Mesendoderm (in vitro differentiated cells): ENCODE measurements around the gene BTN1A1. TPM values are rescaled to one million over a fixed set of nuclear protein-coding genes. Genes with fewer than 3 reads are reported as not detected.

ENCODE experiments used
- DNase-seq: peaks from one replicate; pipeline ENCODE4 v3.0.0; 2013
- H2AK5ac ChIP-seq: 2 replicates; pipeline ENCODE4 v1.6.1; 2013; ENCODE audit warnings: low read length, inconsistent platforms
- H2BK120ac ChIP-seq: 2 replicates; pipeline ENCODE4 v1.6.1; 2013; ENCODE audit warnings: low read depth, mild to moderate bottlenecking, low read length, moderate library complexity, mixed read lengths
- H2BK15ac ChIP-seq: replicated peaks from 2 replicates; pipeline ENCODE4 v1.6.1; 2013; ENCODE audit warnings: low read depth, mild to moderate bottlenecking, moderate library complexity
- H2BK5ac ChIP-seq: 2 replicates; pipeline ENCODE4 v1.6.1; 2013; ENCODE audit warnings: low read length, inconsistent platforms
- H3K18ac ChIP-seq: 2 replicates; pipeline ENCODE4 v1.6.1; 2013; ENCODE audit warnings: mild to moderate bottlenecking, low read length, mixed read lengths
- H3K23ac ChIP-seq: one replicate; pipeline ENCODE4 v1.6.1; 2013; ENCODE audit warnings: low read length
- H3K27ac ChIP-seq: 2 replicates; pipeline ENCODE4 v1.5.1; 2013; ENCODE audit warnings: low read depth, mild to moderate bottlenecking, inconsistent platforms, low read length, moderate library complexity
- H3K27me3 ChIP-seq: 2 replicates; pipeline ENCODE4 v1.6.1; 2013; ENCODE audit warnings: low read length, control low read depth, mild to moderate bottlenecking, inconsistent platforms; ENCODE audit not compliant: insufficient read depth, poor library complexity
- H3K36me3 ChIP-seq: 2 replicates; pipeline ENCODE4 v1.6.1; 2013; ENCODE audit warnings: low read length, inconsistent platforms; ENCODE audit not compliant: control insufficient read depth, insufficient read depth
- H3K4ac ChIP-seq: one replicate; pipeline ENCODE4 v1.6.1; 2013; ENCODE audit warnings: low read depth, mild to moderate bottlenecking, low read length, moderate library complexity
- H3K4me1 ChIP-seq: 2 replicates; pipeline ENCODE4 v1.6.1; 2013; ENCODE audit warnings: low read depth, low read length, inconsistent platforms; ENCODE audit not compliant: control insufficient read depth
- H3K4me2 ChIP-seq: 2 replicates; pipeline ENCODE4 v1.6.1; 2013; ENCODE audit warnings: low read length
- H3K4me3 ChIP-seq: 2 replicates; pipeline ENCODE4 v1.5.1; 2013; ENCODE audit warnings: mild to moderate bottlenecking, low read length
- H3K56ac ChIP-seq: one replicate; pipeline ENCODE4 v1.6.1; 2013; ENCODE audit warnings: low read length
- H3K79me1 ChIP-seq: 2 replicates; pipeline ENCODE4 v1.6.1; 2013; ENCODE audit warnings: low read length, inconsistent platforms
- H3K79me2 ChIP-seq: 2 replicates; pipeline ENCODE4 v1.6.1; 2013; ENCODE audit warnings: mild to moderate bottlenecking, low read length; ENCODE audit not compliant: control insufficient read depth, insufficient read depth
- H3K9ac ChIP-seq: 2 replicates; pipeline ENCODE4 v1.6.1; 2013; ENCODE audit warnings: low read length, inconsistent platforms
- H4K5ac ChIP-seq: one replicate; pipeline ENCODE4 v1.6.1; 2013; ENCODE audit warnings: low read length
- H4K8ac ChIP-seq: one replicate; pipeline ENCODE4 v1.6.1; 2013; ENCODE audit warnings: low read depth, mild to moderate bottlenecking, control low read depth, low read length, moderate library complexity
- WGBS: extraction: QIAGEN DNeasy Blood & Tissue Kit; methylation state at CpG from one replicate; pipeline ENCODE4 v1.1.7; 2013; ENCODE audit warnings: low lambda C conversion rate, missing lambda C conversion rate; ENCODE audit not compliant: insufficient coverage; ENCODE audit errors: extremely low coverage; 5-methylcytosine and 5-hydroxymethylcytosine counted together
- small RNA-seq: library from polyadenylated mRNA; stranded (forward); fragments of <200 nt; extraction: miRNeasy Mini kit (QIAGEN cat#:217004); gene quantifications from one replicate; pipeline ENCODE3, GENCODE V24; 2013; ENCODE audit not compliant: insufficient read depth

BTN1A1 gene

DNA sequence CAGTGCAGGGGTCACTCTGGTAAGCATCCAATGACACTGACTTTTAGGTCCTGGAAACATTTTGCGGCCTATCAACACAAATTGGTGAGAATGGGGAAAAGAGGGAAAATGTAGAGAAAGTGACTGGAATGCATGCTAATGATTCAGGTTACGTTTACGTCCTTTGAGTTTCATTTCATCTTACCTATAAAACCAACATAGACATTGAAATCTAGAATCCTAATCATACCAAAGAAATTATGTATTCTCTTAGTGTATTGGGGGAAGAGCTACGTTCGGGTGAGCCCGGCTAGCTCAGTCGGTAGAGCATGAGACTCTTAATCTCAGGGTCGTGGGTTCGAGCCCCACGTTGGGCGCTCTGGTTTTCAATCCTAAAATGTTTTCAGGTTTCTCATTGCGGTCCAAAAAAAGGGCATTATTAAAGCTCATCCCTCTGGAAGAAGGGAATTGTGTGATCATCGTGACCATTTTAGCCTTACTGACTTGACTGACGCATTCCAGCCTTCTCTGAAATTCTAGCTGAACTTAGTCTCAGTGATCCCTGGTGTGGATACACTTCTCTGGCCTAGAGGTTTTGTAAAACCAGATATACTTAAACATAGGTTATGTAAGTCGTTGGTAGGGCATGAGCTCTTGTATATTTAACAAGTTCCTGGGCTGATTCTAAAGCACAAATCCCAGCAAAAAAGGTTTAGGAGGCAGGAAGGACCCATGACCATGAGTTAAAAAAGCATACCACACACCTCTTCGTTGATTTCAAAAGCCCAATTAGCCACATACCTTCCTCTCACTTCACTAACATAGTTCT, 56.4 kb downstream of the BTN1A1 start:
- H4K5ac ChIP-seq, result no peak overlapping the region
- no peak overlapping the region for H3K4ac ChIP-seq
- H3K56ac ChIP-seq, result peak overlapping the region; percentile 4
- H4K8ac ChIP-seq, result no peak overlapping the region
- H3K79me1 ChIP-seq, result no peaks in the 10 kb centered on the region
- H3K79me2 ChIP-seq, result no peaks in the 10 kb centered on the region
- no peak overlapping the region for H2BK15ac ChIP-seq
- no peak overlapping the region for H2BK120ac ChIP-seq
- no peak overlapping the region for H2AK5ac ChIP-seq
- peak overlapping the region; percentile 67 for H3K4me3 ChIP-seq
- H3K27me3 ChIP-seq, result no peaks in the 10 kb centered on the region
- WGBS, result no CpG with 5 or more reads among the region's 16 CpGs
- no peaks in the 10 kb centered on the region for H3K36me3 ChIP-seq
- peak overlapping the region; percentile 7 for H3K9ac ChIP-seq
- peak; percentile 98 for DNase-seq
- H3K23ac ChIP-seq, result no peak overlapping the region
- H2BK5ac ChIP-seq, result no peak overlapping the region
- no peak overlapping the region for H3K18ac ChIP-seq
- H3K27ac ChIP-seq, result no peak overlapping the region
- H3K4me1 ChIP-seq, result no peaks in the 10 kb centered on the region
- H3K4me2 ChIP-seq, result peak overlapping the region; percentile 83

Small RNA genes within 50 kb of the gene (small RNA-seq; reads per million reads assigned to genes)
- gene RNU6-502P, result not detected
